Lung (tissue), 12 donors: Measurements from ENCODE around the gene UNC119. TPM values are rescaled to one million over a fixed set of nuclear protein-coding genes. Genes with fewer than 3 reads are reported as not detected.

Experiments used
- ATAC-seq: fragments of 200-7000 bp; cut with Tn5 transposase; one replicate; pipeline ENCODE4 v1.9.1; 2020; ENCODE audit warnings: moderate number of reproducible peaks; ENCODE audit not compliant: insufficient read depth, low FRiP score
- DNase-seq, 3 donors: peaks; one replicate each; pipeline ENCODE4 v3.0.0-alpha.2; 2013 to 2017
- H3K27ac ChIP-seq, 2 donors: one replicate each; pipeline ENCODE4 v1.5.1; 2013; ENCODE audit warnings: mild to moderate bottlenecking in 2 of 2, moderate library complexity in 2 of 2, control low read depth in 1 of 2, inconsistent platforms in 1 of 2, low read depth in 1 of 2, low read length in 1 of 2
- H3K27me3 ChIP-seq, 3 donors: one replicate each; pipeline ENCODE4 v1.5.1; 2013; ENCODE audit warnings: low read length in 2 of 3; ENCODE audit not compliant: control insufficient read depth in 3 of 3, insufficient read depth in 3 of 3
- H3K36me3 ChIP-seq, 4 donors: one replicate each; pipeline ENCODE4 v1.5.1; 2013; ENCODE audit warnings: low read length in 4 of 4, mild to moderate bottlenecking in 1 of 4, moderate library complexity in 1 of 4; ENCODE audit not compliant: control insufficient read depth in 4 of 4, insufficient read depth in 4 of 4
- H3K4me1 ChIP-seq, 5 donors: one replicate each; pipeline ENCODE4 v1.5.1; 2013; ENCODE audit warnings: low read length in 5 of 5, mild to moderate bottlenecking in 2 of 5, moderate library complexity in 1 of 5; ENCODE audit not compliant: control insufficient read depth in 5 of 5, insufficient read depth in 5 of 5
- H3K4me3 ChIP-seq: one replicate; pipeline ENCODE4 v1.5.1; 2013; ENCODE audit warnings: mild to moderate bottlenecking, control low read depth, moderate library complexity
- H3K9ac ChIP-seq, 2 donors: one replicate each; pipeline ENCODE4 v1.5.1; 2013; ENCODE audit warnings: low read length in 2 of 2, control low read depth in 1 of 2; ENCODE audit not compliant: insufficient read depth in 1 of 2
- H3K9me3 ChIP-seq, 4 donors: one replicate each; pipeline ENCODE4 v1.5.1; 2013; ENCODE audit warnings: low read length in 3 of 4, mild to moderate bottlenecking in 1 of 4, moderate library complexity in 1 of 4; ENCODE audit not compliant: control insufficient read depth in 4 of 4, insufficient read depth in 3 of 4
- CTCF ChIP-seq: IDR thresholded peaks from 2 replicates; pipeline ENCODE4 v1.5.1; 2012; ENCODE audit warnings: mild to moderate bottlenecking; ENCODE audit errors: control extremely low read depth, extremely low read depth
- WGBS, 2 donors: extraction: QIAGEN DNeasy Blood & Tissue Kit; methylation state at CpG; one replicate each; pipeline ENCODE4 v1.1.7; 2013; 5-methylcytosine and 5-hydroxymethylcytosine counted together
- polyA plus RNA-seq, 2 donors: library from polyadenylated mRNA; stranded (reverse); fragments of 200-250 nt; gene quantifications; one replicate each; pipeline ENCODE4 v1.2.1, GENCODE V29; 2013
- total RNA-seq, 2 donors: library from RNA; depleted of rRNA in 1 of 2; stranded (reverse); fragments of >200 nt in 1 of 2; gene quantifications; one replicate each; pipeline ENCODE4 v1.2.1, GENCODE V29; 2014 to 2021
- donor health status: control.
- donor health status: control.
- donor health status: Bipolar disorder and iron deficiency.
- donor health status: healthy.
- donor health status: DM: yes; HTN: yes; CAD: no.

UNC119 gene
- total and polyA plus RNA-seq, 4 donors = 19.0 to 40.0 (median 31.7) TPM

GRCh38 chr17:28513476-28513875 is 38.9 kb downstream of the UNC119 start:
- no peak for TF ChIP-seq CTCF
- Histone ChIP-seq H3K9me3 (no peaks in the 10 kb centered on the region), H3K27ac (no peak overlapping the region), H3K27me3 (peaks cover 0 to 10% (median 3%) of the 10 kb centered on the region in 3 donors), H3K36me3 (no peaks in the 10 kb centered on the region), H3K4me1 (no peaks in the 10 kb centered on the region), H3K4me3 (no peak overlapping the region), H3K9ac (no peak overlapping the region)
- ATAC-seq (no peak), DNase-seq (no peak)
- 70 to 86% methylated on average over 7 of the region's 7 CpGs for WGBS, 2 donors

- H3K27me3 ChIP-seq = peaks cover 0 to 10% (median 3%) of the 10 kb centered on the region in 3 donors
- no peaks in the 10 kb centered on the region for H3K4me1 ChIP-seq
- TF ChIP-seq CTCF = no peak
- H3K9me3 ChIP-seq = no peaks in the 10 kb centered on the region
- no peak overlapping the region for H3K4me3 ChIP-seq
- 84 to 88% methylated on average over 3 of the region's 3 CpGs for WGBS, 2 donors
- DNase-seq (no peak), ATAC-seq (no peak)
- no peak overlapping the region for H3K27ac ChIP-seq
- H3K9ac ChIP-seq = no peak overlapping the region
- H3K36me3 ChIP-seq = no peaks in the 10 kb centered on the region
Measured at GRCh38 chr17:28511858-28512461, 40.5 kb downstream of the UNC119 start.

- no peak for TF ChIP-seq CTCF
- ATAC-seq (no peak), DNase-seq (no peak)
- WGBS, 2 donors = 58 to 73% methylated on average over 6 to 7 of the region's 7 CpGs
- no peaks in the 10 kb centered on the region for H3K36me3 ChIP-seq
- no peaks in the 10 kb centered on the region for H3K4me1 ChIP-seq
- no peak overlapping the region for H3K27ac ChIP-seq
- H3K4me3 ChIP-seq = no peak overlapping the region
- H3K9ac ChIP-seq = no peak overlapping the region
- H3K9me3 ChIP-seq = no peaks in the 10 kb centered on the region
- H3K27me3 ChIP-seq = peaks cover 0 to 10% (median 3%) of the 10 kb centered on the region in 3 donors
Measured at GRCh38 chr17:28509789-28510188, 42.6 kb downstream of the UNC119 start.
